D341Med (cell line): Measurements from ENCODE around the gene PM20D1.

Experiments
- DNase-seq: peaks from one replicate; pipeline ENCODE4 v3.0.0; 2012; ENCODE audit warnings: low spot score

The PM20D1 gene

GRCh38 chr1:205804605-205805004, 45.3 kb downstream of the PM20D1 start:
- DNase-seq = no peak

- DNase-seq = no peak
These were observed 45.9 kb downstream of the PM20D1 start for GRCh38 chr1:205803986-205804385.

- DNase-seq = no peak
These were observed 47.9 kb downstream of the PM20D1 start for GRCh38 chr1:205802060-205802459.

- no peak for DNase-seq
These were observed 48.8 kb downstream of the PM20D1 start for GRCh38 chr1:205800981-205801703.

- DNase-seq = no peak
These were observed 49.5 kb downstream of the PM20D1 start for GRCh38 chr1:205800427-205800826.

GRCh38 chr1:205798577-205798976, 51.4 kb downstream of the PM20D1 start:
- DNase-seq = no peak

- no peak for DNase-seq
These were observed 52.8 kb downstream of the PM20D1 start for GRCh38 chr1:205797168-205797567.

- no peak for DNase-seq
These were observed 55.8 kb downstream of the PM20D1 start for GRCh38 chr1:205794011-205794730.

- DNase-seq = no peak
These were observed 56.8 kb downstream of the PM20D1 start for GRCh38 chr1:205792961-205793673.

GRCh38 chr1:205792481-205792881, 57.5 kb downstream of the PM20D1 start:
- DNase-seq = no peak

- peak; percentile 87 for DNase-seq
These were observed 58.3 kb downstream of the PM20D1 start for GRCh38 chr1:205791568-205792180.

- DNase-seq = no peak
These were observed 62.5 kb downstream of the PM20D1 start for GRCh38 chr1:205787287-205787916.

GRCh38 chr1:205786601-205787000, 63.3 kb downstream of the PM20D1 start:
- no peak for DNase-seq

GRCh38 chr1:205785446-205785845, 64.5 kb downstream of the PM20D1 start:
- no peak for DNase-seq

- DNase-seq = no peak
These were observed 66.0 kb downstream of the PM20D1 start for GRCh38 chr1:205783904-205784303.

- DNase-seq = no peak
These were observed 66.5 kb downstream of the PM20D1 start for GRCh38 chr1:205783433-205783795.

- no peak for DNase-seq
These were observed 67.1 kb downstream of the PM20D1 start for GRCh38 chr1:205782627-205783432.

- no peak for DNase-seq
These were observed 69.6 kb downstream of the PM20D1 start for GRCh38 chr1:205780335-205780734.
